Measurements from ENCODE around the gene LRSAM1.
A peak's percentile ranks its signal among the peaks of the same experiment; 100 is the strongest.

LRSAM1 gene

DNA sequence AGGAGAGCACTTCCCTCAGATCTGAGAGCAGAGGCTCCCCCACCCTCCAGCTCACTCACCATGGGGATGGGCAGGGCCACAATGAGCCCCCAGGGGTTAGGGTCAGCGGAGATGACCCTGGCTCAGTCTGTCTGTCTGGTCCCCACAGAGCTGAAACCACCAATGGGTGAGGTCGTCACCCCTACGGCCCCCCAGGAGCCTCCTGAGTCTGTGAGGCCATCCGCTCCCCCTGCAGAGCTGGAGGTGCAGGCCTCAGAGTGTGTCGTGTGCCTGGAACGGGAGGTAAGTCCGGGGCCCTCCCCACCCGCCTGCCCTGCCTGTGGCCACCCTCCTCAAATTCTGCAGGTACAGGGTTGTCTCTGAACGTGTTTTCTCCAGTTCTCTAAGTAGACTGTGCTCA is 49.6 kb downstream of the LRSAM1 start:
- no peak for DNase-seq

DNA sequence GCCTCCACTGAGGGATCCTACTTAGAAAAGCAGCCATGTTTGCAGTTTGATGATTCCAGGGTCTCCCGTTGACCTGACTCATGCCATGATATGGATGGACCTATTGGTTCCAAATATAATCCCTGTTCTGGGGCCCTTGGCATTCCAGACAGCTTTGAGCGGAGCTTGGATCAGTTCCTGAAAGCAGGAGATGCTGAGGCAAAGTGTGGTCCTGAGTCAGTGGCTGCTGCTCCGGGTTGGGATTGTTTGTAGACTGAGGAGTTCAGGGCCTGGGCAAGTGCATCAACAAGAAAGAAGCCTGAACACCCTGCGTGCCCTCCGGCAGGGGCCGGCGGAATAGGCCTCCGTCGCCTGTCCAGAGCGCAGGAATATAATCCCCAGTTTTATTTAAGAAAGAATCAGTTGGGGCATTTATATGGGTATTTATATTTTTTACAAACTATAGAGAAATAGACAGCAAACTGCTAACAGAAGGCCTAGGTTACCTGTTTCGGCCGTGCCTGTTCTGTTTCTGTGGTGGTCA is 50.6 kb downstream of the LRSAM1 start:
- no peak for DNase-seq

DNA sequence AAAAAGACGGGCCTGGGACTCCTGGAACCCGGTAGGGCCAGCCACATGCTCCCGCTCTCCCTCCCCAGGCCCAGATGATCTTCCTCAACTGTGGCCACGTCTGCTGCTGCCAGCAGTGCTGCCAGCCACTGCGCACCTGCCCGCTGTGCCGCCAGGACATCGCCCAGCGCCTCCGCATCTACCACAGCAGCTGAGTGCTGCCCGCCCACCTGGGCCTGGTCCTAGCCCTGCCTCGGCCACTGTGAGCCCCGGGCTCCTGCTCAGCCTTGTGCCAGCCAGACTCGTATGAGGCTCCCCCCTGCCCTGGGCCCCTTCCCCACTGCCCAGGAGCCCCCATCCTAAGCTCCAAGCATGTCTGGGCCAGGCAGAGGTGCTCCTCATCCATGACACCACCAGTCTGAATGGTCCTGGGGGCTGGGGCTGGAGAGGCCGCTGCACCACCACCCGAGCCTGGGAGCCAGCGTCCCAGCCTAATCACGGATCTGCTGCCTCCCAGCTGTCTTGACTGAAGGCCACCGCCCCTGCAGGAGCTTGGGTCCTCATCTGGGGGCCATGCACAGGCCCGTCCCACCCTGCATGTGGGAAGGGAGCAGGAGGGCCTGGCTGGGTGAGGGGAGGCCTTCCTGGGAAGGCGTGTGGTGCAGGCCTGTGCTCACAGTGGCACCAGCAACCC is 51.5 kb downstream of the LRSAM1 start:
- no peak for DNase-seq

DNA sequence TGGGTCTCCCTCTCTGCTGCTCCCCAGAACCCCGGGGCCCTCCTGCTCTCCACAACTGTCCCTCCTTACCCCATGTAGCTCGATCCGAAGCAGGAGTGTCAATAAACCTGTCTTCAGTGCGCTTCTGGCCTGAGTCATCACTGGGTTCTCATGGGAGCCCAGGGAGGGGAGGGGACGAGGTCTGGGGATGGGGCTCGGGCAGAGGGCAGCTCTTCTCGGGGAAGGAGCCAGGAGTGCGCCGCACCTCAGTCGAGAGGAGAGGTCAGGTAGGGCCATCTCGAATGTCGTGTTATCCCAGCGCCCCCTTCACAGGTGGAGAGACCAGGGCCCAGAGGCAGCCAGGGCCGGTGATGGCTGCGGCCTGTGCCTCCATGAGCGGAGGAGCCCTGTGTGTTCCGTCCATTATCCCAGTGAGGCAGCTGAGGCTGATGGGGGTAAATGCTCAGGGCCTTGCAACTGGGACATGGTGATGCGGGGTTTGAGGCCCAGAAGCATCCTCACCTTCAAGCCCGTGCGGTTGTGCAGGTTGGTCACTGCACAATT is 52.1 kb downstream of the LRSAM1 start:
- no peak for DNase-seq

DNA sequence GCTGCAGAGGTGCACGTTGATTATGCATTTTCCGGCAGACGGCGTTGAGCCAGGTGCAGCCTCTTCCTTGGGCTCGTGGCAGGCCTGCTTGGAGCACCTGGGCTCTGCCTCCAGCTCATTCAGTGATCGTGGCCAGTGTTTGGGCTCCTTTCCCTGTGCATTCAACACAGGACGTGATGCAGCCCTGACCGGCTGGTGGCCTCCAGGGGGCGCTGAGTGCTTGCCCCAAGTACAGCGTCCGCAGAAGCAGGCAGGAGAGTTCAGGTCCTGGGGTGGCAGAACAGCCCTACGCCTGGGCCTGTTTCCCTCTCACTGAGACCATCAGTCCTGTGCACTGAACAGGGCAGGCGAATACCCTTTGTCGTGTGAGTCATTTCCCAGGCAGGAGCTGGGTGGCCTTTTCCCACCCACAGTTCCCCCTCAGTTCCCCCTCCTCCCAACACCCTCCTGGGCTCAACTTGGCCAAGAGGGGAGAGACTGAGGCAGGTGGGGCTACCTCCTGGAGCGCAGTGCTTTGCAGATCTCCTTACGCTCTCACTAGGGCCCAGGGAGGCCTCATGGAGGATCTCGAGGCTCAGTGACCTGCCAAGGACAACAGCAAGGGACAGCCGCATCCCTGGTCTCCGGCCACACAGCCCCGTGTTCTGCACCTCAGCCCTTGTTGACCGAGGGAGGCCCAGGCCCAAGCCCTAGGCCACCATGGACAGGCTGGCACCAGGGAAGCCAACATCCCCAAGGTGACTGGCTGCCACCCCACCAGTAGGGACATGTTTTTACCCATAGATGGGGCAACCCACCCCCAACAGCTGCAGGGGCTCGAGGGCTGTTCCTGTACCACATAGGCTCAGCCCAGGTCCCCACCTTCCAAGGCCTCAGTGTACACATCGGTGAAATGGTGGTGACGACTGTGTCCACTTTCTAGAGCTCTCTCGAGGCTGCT is 52.9 kb downstream of the LRSAM1 start:
- peak; percentile 49 for DNase-seq

DNA sequence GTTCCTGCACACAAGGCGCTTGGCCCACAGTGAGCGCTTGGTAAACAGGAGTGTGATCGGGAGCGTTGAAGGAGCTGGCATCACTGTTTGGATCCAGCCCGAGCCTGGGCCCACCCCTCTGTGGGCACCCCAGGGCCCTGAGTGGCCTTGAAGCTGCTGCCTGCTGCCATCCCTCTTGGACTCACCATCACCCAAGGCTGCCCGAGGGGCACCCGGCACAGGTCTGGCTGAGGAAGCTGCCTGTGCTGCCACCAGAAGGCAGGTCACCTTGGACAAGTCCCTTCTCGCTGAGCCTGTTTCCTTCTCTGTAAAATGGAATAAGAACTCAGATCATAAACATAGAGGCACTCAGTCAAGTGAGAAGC is 53.6 kb downstream of the LRSAM1 start:
- no peak for DNase-seq

DNA sequence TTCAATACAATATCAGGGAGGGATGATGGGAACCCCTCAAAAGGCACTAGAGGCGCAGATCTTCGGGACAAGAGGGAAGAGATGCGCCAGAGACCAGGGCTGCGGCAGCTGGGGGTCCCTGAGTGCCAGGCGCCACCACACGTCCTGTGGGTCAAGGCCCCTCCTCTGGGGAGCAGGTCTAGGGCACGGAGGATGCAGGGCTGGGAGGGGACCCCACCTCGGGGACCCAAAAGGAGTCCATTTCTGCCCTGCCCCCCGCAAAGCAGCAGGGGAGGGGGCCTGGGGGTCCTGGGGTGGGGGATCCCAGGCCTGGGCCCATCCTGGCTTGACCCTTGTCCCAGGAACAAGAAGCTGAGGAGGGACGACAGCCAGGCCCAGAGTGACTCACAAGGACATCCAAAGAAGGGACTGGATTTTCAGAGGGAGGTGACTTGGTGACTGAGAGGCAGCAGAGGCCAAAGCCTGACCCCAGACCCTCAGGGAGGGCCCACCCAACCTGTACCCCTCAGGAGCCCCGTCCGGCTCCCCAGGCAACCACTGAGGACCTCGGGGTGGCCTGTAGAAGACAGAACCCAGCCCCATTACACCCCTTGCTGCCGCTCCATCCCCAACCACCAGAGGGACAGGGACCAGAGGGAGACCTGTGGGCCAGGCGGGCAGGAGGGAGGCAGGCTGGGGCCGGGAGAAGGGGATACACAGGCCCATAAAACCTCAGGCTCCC is 54.2 kb downstream of the LRSAM1 start:
- DNase-seq: no peak

DNA sequence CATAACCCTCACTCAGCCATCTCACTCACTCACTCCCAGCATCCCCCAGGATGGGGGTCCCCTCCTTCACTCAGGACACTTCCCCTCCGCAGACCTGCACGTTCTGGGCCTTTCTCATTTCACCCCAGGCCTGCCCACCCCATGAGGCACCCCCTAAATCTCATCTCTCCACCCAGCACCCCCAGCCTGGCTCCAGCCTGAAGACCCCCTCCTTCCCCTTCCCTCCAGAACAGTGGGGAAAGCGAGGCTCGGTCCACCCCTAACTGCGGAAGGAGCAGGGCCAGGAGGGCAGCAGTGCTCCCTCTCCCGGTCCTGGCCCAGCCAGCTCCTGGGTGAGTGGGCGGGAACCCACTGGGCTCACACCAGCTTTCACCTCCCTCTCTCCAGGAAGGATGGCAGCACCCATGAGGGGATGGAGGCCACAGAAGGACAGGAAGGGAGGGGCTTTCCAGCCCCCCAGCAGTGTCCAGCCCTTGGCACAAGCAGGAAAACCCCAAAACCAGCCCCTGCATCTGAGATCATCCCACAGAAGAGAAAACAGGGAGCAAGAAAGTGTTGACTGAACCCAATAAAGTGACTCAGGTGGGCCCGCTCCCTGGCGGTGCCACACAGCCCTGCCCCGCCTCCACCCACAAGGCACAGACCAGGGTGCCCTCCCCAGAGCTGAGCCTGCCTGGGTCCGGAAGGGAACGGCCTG is 55.0 kb downstream of the LRSAM1 start:
- DNase-seq: no peak

DNA sequence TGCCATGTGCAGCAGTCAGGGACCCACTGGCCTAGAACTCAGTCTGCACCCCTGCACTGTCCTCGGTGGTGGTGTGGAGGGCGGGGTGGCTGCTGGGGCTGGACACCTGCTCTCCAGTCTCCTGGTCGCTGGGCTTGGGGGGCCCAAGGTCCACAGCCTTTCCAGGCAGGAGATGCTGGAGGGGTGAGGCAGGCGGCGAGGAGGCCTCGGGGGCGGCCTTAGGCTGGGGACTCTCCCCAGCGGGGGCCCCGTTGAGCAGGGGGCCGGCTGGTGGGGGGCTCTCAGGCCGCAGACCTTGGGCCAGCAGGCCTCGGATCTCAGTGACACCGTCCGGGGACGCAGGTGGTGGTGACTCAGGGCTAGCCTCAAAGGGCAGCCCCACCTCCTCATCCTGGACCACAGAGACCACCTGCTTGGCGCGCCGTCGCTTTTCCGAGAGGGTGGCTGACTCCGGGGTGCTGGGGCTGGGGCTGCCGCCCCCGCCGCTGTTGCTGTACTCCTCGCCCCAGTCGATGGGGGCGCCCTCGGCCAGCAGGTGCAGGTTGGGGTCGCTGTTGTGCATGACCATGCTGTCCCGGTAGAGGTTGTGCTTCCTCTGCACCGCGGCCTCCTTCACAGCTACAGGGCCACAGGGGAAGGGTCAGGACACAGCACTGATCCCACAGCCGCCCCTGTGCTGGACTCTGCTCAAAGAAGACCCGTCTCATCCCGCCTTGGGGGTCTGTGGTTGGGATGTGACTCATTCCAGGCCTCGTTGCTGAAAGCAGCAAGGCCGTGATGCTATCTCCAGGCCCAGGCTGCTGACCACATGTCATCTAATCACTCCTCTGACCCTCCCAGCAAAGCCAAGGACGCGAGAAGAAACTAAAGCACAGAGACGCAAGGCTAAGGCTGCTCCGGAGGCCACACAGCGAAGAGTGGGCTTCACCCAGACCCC is 55.8 kb downstream of the LRSAM1 start:
- DNase-seq: no peak

DNA sequence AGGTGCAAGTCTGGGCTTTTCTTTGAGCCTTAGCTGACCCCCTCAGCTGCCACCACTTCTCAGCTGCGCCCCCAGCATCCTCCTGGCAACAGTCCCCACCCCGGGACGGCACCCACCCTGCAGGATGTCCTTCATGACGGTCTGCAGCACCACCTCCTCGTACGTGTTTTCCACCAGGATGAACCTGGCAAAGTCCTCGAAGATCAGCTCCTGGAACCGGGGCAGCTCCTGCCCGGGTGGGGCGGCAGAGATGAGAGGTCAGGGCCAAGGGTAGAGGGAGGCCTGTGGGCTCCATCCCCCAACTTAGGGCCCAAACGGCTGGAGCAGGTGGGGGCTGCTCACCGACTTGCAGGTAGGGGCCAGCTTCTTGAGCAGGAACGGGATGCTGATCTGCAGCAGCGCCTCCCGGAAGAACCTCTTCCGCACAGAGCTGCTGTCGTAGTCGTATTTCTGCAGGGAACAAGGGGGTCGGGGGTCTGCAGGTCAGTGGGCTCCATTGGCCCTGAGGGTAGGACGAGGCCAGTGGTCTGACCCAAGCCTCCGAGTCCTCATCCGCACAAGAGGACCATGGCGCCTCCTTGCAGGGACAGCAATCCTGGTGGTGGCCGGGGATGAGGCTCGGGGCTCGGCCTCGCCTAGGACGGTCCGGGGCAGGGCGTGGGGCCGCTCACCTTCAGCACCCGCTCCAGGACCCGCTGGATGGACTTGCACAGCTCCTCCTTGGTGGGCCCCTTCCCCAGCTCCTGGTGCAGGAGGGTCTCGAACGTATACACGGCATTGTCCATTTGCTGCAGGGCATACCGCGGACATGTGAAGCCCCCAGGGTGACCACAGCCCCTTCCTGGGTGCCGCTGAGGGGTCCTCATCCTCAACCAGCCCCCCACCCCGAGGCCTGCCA is 56.7 kb downstream of the LRSAM1 start:
- DNase-seq: no peak

DNA sequence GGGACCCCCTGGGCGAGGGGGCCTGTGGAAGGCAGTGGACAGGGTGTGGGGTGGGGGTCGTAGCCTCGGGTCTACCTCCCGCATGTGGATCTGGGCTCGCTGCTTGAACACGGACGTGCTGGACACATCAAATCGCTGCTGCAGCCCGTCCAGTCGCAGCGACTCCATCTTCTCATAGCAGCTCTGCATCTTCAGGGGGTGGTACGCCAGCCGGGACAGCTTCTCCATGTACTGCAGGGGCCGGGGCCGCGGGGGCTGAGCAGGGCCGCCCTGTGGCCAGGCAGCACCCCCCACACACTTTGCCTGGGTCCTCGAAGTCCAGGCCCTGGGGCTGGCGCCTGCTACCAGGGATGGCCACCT is 57.6 kb downstream of the LRSAM1 start:
- DNase-seq: no peak

DNA sequence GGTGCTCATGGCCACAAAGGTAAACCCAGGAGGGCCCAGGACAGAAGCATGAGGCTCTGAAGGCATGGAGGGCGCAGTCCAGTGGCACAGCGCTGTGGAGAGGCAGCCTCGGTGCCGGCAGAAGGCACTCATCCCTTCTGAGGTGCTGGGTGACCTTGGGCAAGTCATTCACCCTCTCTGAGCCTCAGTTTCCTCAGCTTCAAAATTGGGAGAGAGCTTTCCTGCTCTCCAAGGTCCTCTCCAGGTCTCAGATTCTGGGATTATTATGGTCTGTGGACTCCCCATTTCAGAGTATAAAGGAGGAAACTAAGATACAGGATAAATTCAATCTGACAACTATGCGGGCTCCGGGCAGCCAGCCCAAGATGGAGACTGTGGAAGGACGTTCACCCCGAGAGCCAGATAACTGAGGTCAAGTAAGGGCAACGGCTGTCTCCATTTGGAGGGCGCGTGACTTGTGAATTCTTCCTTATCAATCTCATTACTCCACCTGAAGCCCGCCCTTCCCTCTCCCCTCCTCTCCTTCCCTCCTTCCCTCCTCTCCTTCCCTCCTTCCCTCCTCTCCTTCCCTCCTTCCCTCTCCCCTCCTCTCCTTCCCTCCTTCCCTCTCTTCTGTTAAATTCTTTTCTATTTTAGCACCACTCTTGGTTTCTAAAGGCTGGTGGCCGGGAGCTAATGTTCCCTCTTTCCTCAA is 58.1 kb downstream of the LRSAM1 start:
- DNase-seq: no peak

DNA sequence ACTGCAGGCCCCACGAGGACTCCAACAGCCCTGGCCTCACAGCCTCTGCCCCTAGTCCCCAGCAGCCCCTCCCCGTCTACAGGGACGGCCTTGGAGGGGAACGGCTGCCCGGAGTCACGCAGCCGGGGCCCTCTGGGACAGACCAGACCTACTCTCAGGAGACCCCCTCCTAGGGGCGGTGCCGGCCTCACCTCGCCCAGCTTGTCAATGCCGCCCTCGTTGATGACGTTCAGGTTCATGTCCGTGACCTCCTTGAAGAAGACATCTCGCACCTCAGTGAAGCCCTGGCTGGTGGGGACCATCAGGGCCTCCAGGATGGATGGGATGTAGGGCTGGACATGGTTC is 58.6 kb downstream of the LRSAM1 start:
- no peak for DNase-seq

DNA sequence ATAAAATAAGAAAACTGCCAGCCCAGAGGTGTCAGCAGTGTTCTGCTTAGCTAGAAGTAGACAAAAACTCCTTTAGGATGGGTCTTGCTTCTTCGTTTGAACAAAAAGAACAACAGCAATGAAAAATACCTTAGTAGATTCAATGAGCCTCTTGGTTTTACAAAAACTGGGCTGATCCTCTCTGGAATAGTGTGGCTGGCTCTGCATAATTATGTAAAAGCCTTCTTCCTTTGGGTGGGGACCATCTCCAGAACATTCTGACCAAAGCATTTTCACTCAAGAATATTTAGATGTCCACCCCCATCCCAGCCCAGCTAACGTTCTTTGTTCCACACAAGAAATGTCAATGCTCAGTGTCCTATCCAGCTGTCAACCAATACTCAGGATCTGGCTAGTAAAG is 63.2 kb downstream of the LRSAM1 start:
- DNase-seq: no peak

DNA sequence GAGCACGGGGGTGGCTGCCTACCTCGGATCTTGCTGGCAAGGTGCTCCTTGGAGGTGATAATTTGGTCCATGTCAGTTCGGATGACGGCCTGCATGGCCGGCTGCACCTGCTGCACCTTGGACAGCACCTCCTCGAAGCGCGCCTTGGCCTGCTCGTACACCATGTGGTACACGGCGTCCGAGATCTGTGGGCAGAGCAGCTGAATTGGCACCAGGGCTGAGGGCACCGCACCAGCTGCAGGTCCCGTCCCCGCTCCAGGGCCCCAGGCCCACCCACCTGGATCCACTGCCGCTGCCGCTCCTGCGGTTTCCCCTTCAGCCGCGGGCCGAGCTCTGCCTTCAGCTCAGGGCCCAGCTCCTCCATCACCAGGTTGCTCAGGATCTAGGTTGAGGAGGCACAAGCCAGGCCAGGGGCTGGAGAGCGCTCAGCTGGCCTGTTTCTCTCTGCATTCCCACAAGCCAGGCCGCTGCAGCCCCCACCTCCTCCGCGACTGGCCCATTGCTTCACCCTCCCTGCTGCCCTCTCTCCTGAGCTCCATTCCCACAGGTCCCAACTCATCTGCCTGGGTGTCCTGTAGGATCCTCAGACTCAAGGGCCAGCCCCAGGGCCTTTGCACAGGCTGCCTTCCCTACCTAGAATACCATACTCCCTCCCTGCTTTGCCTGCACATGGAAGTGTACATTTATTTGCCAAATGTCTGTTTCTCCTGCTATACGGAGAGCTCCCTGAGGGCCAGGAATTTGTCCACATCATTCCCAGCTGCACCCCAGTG is 65.7 kb downstream of the LRSAM1 start:
- DNase-seq: no peak

DNA sequence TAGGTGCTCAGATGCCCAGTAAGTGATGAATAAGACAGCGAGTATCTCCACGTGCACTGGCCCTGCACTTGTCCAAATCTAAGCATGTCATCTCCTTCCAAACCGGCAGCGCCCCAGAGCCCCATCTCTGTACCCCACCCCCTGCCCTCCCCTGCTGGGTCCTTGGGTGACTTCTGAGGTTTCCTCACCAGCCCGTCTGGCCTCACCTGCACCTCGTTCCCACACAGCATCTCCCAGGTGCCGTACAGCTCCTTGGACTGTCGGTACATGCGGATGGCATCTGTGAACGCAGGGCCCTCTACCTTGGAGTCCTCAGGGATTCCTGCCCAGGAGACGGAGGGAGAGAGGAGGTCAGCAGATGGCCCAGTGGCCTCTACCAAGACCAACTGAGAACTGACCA is 66.3 kb downstream of the LRSAM1 start:
- DNase-seq: no peak

DNA sequence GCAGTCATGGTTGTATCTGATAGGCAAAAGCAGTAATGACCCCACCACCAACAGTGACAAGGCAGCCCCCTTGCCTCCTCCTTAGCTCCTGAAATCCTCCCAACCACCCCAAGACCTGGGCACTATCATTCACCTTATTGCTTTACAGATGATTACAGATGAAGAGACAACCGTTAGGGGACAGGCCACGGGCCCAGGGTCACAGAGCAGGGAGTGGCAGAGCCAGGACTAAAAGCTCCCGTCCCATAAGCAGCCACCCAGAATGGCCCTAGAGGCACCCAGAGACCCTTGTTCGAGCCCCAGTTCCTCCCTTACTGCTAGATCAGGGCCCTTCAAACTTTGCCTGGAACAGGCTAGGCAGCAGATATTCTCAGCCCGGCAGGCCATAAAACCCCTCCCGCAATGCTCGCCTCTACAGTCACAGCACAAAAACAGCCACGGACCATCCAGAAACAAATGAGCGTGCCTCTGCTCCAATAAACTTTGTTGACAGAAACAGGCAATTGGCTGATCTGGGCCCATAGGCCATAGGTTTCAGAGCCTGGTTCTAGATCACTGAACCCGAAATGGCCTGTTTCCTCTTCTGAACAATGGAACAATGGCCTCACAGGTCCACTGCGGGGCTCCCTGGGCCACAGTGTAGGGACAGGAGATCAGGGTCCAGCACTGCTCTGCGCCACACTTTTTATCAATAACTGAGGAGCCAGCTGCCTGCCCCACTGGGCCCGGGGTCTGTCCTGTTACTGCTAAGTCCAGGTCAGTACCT is 67.0 kb downstream of the LRSAM1 start:
- no peak for DNase-seq
